SU-DHL-6 (cell line): Measurements from ENCODE around the gene GPX3.

Experiments
- EZH2phosphoT487 ChIP-seq: fragments of 200-600 bp; sonication (generic), shearing (Covaris generic); conservative IDR thresholded peaks from 2 replicates; pipeline ENCODE4 v1.6.1; 2018; ENCODE audit warnings: mild to moderate bottlenecking, antibody characterized with exemption, low read length, moderate library complexity, mixed read lengths
- TF ChIP-seq, protein P1 (sequence below): fragments of 200-600 bp; sonication (generic); IDR thresholded peaks from one replicate; pipeline ENCODE4 v1.5.1; 2017; ENCODE audit warnings: antibody characterized with exemption, mild to moderate bottlenecking, low read length, moderate library complexity; ENCODE audit not compliant: insufficient read depth, poor library complexity, severe bottlenecking

DNA sequence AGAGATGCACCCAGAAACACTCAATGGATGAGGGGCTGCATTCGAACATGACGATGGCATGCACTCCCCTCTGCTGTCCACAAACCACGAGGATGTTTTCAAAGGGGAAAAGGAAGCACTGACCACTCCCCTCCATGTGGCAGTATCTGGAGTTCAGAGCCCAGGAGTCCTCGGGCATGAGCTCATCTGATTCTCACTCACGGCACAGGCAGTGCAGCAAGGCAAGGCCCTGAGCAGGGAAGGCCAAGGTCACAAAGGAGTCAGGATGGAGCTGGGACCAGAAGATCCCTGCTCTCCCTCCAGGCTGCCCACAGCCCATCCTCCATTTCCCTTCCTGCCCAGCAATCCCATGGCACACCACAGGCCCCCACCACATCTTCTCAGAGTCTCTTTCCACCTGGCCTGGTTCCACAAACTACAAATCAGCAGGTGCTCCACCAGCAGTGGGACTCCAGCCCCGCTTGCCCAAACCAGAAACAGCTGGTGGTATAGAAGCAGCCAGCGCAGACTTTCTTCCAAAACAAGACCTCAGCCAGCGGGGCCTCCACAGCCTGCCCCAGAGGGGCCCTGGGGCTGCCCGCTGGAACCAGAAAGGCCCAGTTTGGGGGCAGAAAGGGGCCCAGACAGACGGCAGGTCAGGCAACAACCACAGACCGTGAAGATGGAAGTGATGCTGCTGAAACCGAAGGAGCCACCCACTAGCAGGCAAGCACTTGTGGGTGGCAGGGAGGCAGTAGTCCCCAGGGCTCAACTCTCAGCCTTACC is 48.2 kb downstream of the GPX3 start:
- TF ChIP-seq, protein P1, sequence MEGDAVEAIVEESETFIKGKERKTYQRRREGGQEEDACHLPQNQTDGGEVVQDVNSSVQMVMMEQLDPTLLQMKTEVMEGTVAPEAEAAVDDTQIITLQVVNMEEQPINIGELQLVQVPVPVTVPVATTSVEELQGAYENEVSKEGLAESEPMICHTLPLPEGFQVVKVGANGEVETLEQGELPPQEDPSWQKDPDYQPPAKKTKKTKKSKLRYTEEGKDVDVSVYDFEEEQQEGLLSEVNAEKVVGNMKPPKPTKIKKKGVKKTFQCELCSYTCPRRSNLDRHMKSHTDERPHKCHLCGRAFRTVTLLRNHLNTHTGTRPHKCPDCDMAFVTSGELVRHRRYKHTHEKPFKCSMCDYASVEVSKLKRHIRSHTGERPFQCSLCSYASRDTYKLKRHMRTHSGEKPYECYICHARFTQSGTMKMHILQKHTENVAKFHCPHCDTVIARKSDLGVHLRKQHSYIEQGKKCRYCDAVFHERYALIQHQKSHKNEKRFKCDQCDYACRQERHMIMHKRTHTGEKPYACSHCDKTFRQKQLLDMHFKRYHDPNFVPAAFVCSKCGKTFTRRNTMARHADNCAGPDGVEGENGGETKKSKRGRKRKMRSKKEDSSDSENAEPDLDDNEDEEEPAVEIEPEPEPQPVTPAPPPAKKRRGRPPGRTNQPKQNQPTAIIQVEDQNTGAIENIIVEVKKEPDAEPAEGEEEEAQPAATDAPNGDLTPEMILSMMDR = no peak
- TF ChIP-seq EZH2phosphoT487 = no peak
